Small intestine (tissue), 7 donors: Measurements from ENCODE around the gene LRRC7. TPM values are rescaled to one million over a fixed set of nuclear protein-coding genes. Genes with fewer than 3 reads are reported as not detected.

Source experiments
- DNase-seq, 2 donors: peaks; one replicate each; pipeline versions ENCODE4 v3.0.0 to v3.0.0-alpha.2; 2013
- FAIRE-seq: peaks from 2 replicates; lab custom pipeline; 2012; peaks lifted over from hg19 to GRCh38; lab: Jason Lieb, UNC
- H3K27ac ChIP-seq, 3 donors: one replicate each; pipeline ENCODE4 v1.5.1; 2013; ENCODE audit warnings: low read length in 2 of 3, mild to moderate bottlenecking in 2 of 3, control low read depth in 1 of 3, inconsistent platforms in 1 of 3, low read depth in 1 of 3, moderate library complexity in 1 of 3
- H3K27me3 ChIP-seq, 3 donors: one replicate each; pipeline ENCODE4 v1.6.1; 2013; ENCODE audit warnings: low read length in 3 of 3, inconsistent platforms in 1 of 3; ENCODE audit not compliant: control insufficient read depth in 3 of 3, insufficient read depth in 3 of 3
- H3K36me3 ChIP-seq, 3 donors: one replicate each; pipeline ENCODE4 v1.6.1; 2013; ENCODE audit warnings: low read length in 3 of 3, inconsistent platforms in 1 of 3, low read depth in 1 of 3, mild to moderate bottlenecking in 1 of 3, moderate library complexity in 1 of 3; ENCODE audit not compliant: control insufficient read depth in 3 of 3, insufficient read depth in 2 of 3
- H3K4me1 ChIP-seq, 3 donors: one replicate each; pipeline ENCODE4 v1.6.1; 2013; ENCODE audit warnings: low read length in 2 of 3, inconsistent platforms in 1 of 3, low read depth in 1 of 3, mild to moderate bottlenecking in 1 of 3, moderate library complexity in 1 of 3; ENCODE audit not compliant: control insufficient read depth in 3 of 3, insufficient read depth in 2 of 3
- H3K4me3 ChIP-seq, 3 donors: one replicate each; pipeline ENCODE4 v1.5.1; 2013; ENCODE audit warnings: low read length in 3 of 3, control low read depth in 1 of 3, inconsistent platforms in 1 of 3, low read depth in 1 of 3, mild to moderate bottlenecking in 1 of 3, moderate library complexity in 1 of 3
- H3K9me3 ChIP-seq, 2 donors: one replicate each; pipeline ENCODE4 v1.6.1; 2013; ENCODE audit warnings: low read depth in 1 of 2, low read length in 1 of 2; ENCODE audit not compliant: control insufficient read depth in 2 of 2, insufficient read depth in 1 of 2
- WGBS, 3 donors: extraction: QIAGEN DNeasy Blood & Tissue Kit; methylation state at CpG; one replicate each; pipeline ENCODE4 v1.1.7; 2013; 5-methylcytosine and 5-hydroxymethylcytosine counted together
- polyA plus RNA-seq, 4 donors: library from polyadenylated mRNA; stranded (reverse) in 3 of 4; unstranded in 1 of 4; fragments of 200-250 nt in 3 of 4; fragments of 120-200 nt in 1 of 4; gene quantifications; one replicate each; pipeline versions ENCODE4 v1.2.1 to v1.2.3, GENCODE V29; 2013
- donor health status: healthy with polysubstance abuse.
- donor health status: control.
- donor health status: control.
- donor health status: Bipolar disorder and iron deficiency.
- donor health status: healthy.

LRRC7 gene
- polyA plus RNA-seq, 4 donors: 0.33 to 2.2 TPM; not detected in 2

- FAIRE-seq: no peak
- WGBS, 3 donors: 57 to 67% (median 60%) methylated on average over 3 of the region's 3 CpGs
- H3K9me3 ChIP-seq: no peaks in the 10 kb centered on the region
Measured at GRCh38 chr1:69992594-69992993, 424.9 kb downstream of the LRRC7 start.

DNA sequence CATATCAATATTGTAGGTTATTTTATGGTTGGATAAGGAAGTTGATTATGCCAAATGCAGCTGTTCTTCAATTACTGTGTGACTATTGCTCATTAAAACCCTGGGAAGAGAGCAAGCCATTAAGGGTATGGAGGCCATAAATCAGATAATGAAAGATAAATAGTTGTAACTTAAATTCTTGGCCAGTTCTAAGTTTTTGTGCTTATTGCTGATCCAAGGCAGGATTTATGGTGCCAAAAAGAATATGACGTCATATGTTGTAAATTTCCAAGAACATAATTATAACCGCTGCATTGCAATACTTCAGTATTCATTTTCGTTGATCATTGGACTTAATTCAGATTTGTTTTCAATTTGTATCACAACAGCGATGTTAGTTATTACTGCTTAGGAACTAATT lies 426.1 kb downstream of the LRRC7 start:
- WGBS, 3 donors: 36 to 48% (median 43%) methylated on average over 4 of the region's 4 CpGs
- no peak overlapping the region for H3K4me3 ChIP-seq
- H3K4me1 ChIP-seq: no peaks in the 10 kb centered on the region
- H3K27ac ChIP-seq: no peak overlapping the region
- H3K36me3 ChIP-seq: no peaks in the 10 kb centered on the region
- H3K9me3 ChIP-seq: no peaks in the 10 kb centered on the region
- DNase-seq (peak in 1 of 2 donors; percentile 3), FAIRE-seq (no peak)
- no peaks in the 10 kb centered on the region for H3K27me3 ChIP-seq

More at GRCh38 chr1:69992594-69992993, 424.9 kb downstream of the LRRC7 start:
- DNase-seq: no peak
- H3K4me3 ChIP-seq: no peak overlapping the region
- H3K27me3 ChIP-seq: no peaks in the 10 kb centered on the region
- no peak overlapping the region for H3K27ac ChIP-seq
- H3K4me1 ChIP-seq: no peaks in the 10 kb centered on the region
- no peaks in the 10 kb centered on the region for H3K36me3 ChIP-seq

DNA sequence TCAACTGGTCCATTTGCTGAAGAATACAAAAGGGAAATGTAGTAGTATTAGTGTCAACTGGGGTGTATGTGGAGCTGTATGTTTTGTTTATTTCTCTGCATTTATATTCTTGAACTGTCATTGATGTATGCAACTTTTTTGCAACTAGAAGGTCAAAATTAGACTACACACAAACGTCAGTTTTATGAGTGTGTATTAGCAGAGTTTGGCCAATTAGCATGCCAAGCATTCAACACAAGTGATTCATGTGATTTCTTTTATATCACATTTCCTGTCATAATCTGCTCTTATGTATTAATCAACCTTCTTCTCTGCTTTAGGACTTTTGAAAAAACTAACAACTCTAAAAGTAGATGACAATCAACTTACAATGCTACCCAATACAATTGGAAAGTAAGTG lies 426.5 kb downstream of the LRRC7 start:
- no peaks in the 10 kb centered on the region for H3K4me1 ChIP-seq
- no peaks in the 10 kb centered on the region for H3K36me3 ChIP-seq
- H3K4me3 ChIP-seq: no peak overlapping the region
- H3K27ac ChIP-seq: no peak overlapping the region
- no peaks in the 10 kb centered on the region for H3K9me3 ChIP-seq
- DNase-seq (no peak), FAIRE-seq (no peak)
- WGBS, 3 donors: 4 to 25% (median 21%) methylated on average over 1 of the region's 1 CpG
- no peaks in the 10 kb centered on the region for H3K27me3 ChIP-seq

- Histone ChIP-seq H3K9me3 (no peaks in the 10 kb centered on the region), H3K4me1 (no peaks in the 10 kb centered on the region), H3K36me3 (no peaks in the 10 kb centered on the region), H3K4me3 (no peak overlapping the region), H3K27ac (no peak overlapping the region), H3K27me3 (no peaks in the 10 kb centered on the region)
- FAIRE-seq (no peak), DNase-seq (no peak)
- 67 to 92% (median 91%) methylated on average over 1 of the region's 1 CpG for WGBS, 3 donors
Measured at GRCh38 chr1:69998847-69999246, 431.1 kb downstream of the LRRC7 start.

DNA sequence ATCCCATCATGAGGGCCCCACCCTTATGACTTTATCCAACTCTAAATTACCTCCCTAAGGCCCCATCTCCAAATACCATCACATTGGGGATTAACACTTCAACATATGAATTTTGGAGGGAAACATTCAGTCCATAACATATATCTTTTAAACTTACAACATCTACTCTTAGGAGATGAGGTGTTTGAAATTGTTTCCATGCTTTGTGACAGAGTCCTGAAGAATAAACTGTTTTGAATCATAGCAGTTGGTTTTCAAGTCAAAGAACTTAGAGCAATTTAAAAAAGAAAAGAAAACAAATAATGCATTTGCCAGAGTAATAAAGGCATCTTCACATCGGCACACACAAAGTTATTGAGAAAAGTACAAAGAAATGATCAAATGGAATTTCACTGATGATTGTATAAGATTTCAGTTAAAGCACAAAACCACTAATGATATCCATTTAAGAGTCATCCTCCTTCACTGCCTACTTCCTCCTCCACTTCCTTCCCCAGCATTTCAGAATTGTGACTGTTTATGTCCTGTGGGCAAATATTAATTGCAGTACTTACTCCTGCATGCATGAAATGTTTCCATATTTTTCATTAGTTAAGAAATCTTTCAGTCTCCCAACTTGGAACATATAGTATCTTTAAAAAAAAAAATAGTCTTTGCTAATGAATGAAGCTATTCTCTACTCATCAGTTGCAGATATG lies 435.6 kb downstream of the LRRC7 start:
- Histone ChIP-seq H3K27ac (no peak overlapping the region), H3K36me3 (no peaks in the 10 kb centered on the region), H3K4me1 (no peaks in the 10 kb centered on the region), H3K27me3 (no peaks in the 10 kb centered on the region), H3K9me3 (no peaks in the 10 kb centered on the region), H3K4me3 (no peak overlapping the region)
- DNase-seq (no peak), FAIRE-seq (no peak)
- 77 to 89% (median 81%) methylated on average over 1 of the region's 1 CpG for WGBS, 3 donors

GRCh38 chr1:70005386-70006034 lies 437.8 kb downstream of the LRRC7 start:
- Histone ChIP-seq H3K9me3 (no peaks in the 10 kb centered on the region), H3K4me1 (no peaks in the 10 kb centered on the region), H3K4me3 (no peak overlapping the region), H3K27me3 (no peaks in the 10 kb centered on the region), H3K36me3 (no peaks in the 10 kb centered on the region), H3K27ac (no peak overlapping the region)
- no peak for DNase-seq
- no peak for FAIRE-seq

DNA sequence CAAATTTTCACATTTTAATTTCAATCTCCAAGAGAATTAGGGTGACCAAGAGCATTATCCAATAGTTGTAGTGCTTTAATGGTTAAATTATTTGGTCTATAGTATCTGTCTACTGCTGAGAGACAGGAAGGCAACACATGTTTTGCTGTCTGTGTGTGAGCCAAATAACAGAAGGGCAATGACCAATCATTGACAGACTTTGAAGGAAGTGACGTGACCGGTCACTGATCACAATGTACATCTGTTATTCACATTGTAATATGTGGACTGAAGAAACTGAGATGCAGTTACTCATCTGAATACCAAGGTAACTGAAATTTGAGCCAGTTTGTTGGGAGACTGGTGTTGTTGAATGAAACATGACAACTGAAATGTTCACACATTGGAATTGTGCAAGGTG lies 440.9 kb downstream of the LRRC7 start:
- H3K9me3 ChIP-seq: no peaks in the 10 kb centered on the region
- 55 to 74% (median 57%) methylated on average over 2 of the region's 2 CpGs for WGBS, 3 donors
- DNase-seq (no peak), FAIRE-seq (no peak)
- H3K36me3 ChIP-seq: no peaks in the 10 kb centered on the region
- no peak overlapping the region for H3K27ac ChIP-seq
- H3K4me1 ChIP-seq: no peaks in the 10 kb centered on the region
- H3K4me3 ChIP-seq: no peak overlapping the region
- H3K27me3 ChIP-seq: no peaks in the 10 kb centered on the region

GRCh38 chr1:70017770-70018169 lies 450.0 kb downstream of the LRRC7 start:
- Histone ChIP-seq H3K4me1 (no peaks in the 10 kb centered on the region), H3K36me3 (no peaks in the 10 kb centered on the region), H3K9me3 (no peaks in the 10 kb centered on the region), H3K27ac (no peak overlapping the region), H3K27me3 (no peaks in the 10 kb centered on the region), H3K4me3 (no peak overlapping the region)
- no peak for DNase-seq
- no peak for FAIRE-seq
